Left colon (tissue), 2 donors: ENCODE measurements around the gene DOK1. TPM values are rescaled to one million over a fixed set of nuclear protein-coding genes. Genes with fewer than 3 reads are reported as not detected.
"Not testable (repeated sequence)": the region's sequence is repeated elsewhere in the genome, so short reads cannot be mapped to it uniquely, and the experiment has no call there.

Source experiments
- ATAC-seq: fragments of 200-7000 bp; cut with Tn5 transposase; one replicate; pipeline ENCODE4 v1.9.1; 2020; ENCODE audit warnings: mild to moderate bottlenecking, moderate library complexity
- DNase-seq, 2 donors: peaks; one replicate each; pipeline ENCODE4 v3.0.0-alpha.2; 2020
- intact Hi-C, 2 donors: fragments of 100-400 bp; cut with DNase I in 1 of 2; cut with micrococcal nuclease in 1 of 2; formaldehyde crosslinking; loops; one replicate each; pipeline versions ENCODE4 v1.11.2 to v1.14.0; 2022; cut with DNase I, micrococcal nuclease
- total RNA-seq, 2 donors: library from RNA; stranded (reverse); fragmentation: NEBNext Ultra II Directional; extraction: Animal tissue kit (Norgen Biotek cat#: 25700); gene quantifications; one replicate each; pipeline ENCODE4 v1.2.1, GENCODE V29; 2021
- donor health status: DM: no; HTN: no; CAD: no.
- donor health status: DM: yes; HTN: yes; CAD: no.

Gene DOK1
- total RNA-seq, 2 donors from 2014 or later = 16.1 to 21.4 TPM

- ATAC-seq (no peak), DNase-seq (no peak)
- intact Hi-C loops = no loop called here
Observed at GRCh38 chr2:74560591-74560990, 6.1 kb downstream of the DOK1 start.

DNA sequence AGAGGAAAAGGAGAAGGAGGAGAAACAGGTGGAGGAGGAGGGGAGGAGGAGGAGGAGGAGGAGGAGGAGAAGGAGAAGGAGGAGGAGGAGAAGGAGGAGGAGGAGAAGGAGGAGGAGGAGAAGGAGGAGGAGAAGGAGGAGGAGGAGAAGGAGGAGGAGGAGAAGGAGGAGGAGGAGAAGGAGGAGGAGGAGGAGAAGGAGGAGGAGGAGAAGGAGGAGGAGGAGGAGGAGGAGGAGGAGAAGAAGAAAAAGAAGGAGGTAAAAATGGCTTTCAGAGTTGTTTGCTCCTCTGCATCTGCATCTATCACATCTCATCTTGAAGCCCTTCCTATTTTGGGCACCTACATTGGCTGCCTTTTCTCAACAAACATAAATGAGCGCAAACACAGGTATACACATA, 6.5 kb downstream of the DOK1 start:
- ATAC-seq, DNase-seq, intact Hi-C loops: not testable (repeated sequence)

GRCh38 chr2:74562126-74562775, 7.7 kb downstream of the DOK1 start:
- intact Hi-C loops = no loop called here
- no peak for ATAC-seq

DNA sequence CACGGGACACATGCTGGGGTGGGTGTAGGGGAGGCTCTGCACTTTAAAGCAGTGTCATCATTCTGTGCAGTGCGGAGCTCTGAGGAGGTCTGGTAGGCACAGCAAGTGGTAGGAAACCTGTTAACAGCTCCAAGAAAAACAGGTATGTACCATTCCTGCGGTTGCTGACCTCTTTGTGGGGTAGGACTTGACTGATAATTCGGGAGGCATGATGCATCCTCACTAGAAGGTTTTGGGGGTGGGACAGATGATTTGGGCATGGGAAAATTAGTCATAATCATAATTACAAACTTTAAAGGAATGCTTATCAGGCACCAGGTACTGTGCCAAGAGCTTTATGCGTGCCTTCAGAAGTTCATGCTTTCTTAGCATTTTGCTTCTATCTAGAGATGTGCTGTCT, 9.7 kb downstream of the DOK1 start:
- ATAC-seq (no peak), DNase-seq (no peak)
- intact Hi-C loops = no loop called here

More at GRCh38 chr2:74562126-74562775, 7.7 kb downstream of the DOK1 start:
- no peak for DNase-seq

DNA sequence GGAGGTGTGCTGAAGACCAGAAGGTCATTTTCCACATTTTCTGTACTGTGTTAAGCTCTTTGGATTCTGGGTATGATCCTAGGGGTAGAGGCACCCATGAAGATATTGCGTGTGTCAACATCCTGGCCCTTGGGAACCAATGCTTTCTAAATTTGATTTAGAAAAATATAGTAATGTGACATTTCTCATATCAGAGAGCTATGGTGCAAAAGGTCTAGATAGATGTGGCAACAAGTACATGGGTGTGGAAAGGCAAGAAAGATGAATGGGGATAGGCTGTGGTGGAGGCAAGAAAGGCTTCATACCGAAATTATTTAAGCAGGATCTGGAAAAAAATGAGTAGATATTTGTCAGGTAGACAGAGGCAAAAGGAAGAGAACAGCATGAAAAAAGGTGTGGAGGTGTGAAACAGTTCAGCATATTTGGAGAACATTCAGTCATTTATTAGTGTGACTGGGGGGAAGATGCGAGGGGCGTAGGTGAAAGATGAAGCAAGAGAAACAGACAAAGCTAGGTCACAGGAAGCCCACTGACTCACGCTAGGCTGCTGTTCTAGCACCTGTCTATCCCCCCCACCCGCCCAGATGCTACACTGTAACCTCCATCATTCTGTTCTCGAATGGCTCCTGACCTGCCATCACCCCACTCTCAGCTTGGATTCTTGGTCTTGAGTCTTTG, 11.7 kb downstream of the DOK1 start:
- ATAC-seq = no peak
- intact Hi-C loops = no loop called here
- no peak for DNase-seq

DNA sequence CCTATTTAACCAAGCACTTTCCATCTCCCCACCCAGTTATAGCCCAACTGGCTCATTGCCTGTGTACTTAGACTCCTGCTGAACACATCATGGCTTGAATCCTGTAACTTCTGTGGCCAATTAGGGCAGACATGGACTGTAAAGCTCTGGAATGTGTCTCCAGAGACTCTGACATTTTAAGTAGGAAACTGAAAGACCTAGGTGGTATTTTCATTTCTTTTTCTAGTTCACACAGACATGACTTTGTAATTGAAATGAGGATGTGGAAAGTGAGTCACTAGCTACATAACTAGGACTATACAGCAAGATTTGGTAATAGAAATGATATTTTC, 12.2 kb downstream of the DOK1 start:
- DNase-seq = no peak
- peak; percentile 45 for ATAC-seq
- intact Hi-C loops = no loop called here

DNA sequence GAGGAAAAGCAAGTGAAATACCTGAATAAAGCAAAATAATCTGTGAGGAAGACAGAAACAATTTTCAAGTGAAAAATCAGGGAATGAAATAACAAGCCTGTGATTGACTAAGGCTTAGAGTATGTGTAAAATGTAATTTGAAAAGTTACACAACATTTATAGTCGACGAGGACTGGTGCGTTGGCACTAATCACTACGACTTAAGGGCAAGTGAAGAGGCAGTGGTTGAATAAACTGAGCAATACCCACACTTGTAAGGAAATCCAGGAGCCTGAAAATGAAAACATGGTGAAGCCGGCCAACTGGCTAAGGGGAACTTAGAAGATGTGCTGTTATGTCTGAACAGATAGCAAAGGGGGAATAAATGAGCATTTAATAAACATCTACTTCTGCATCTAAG, 13.4 kb downstream of the DOK1 start:
- DNase-seq = no peak
- no peak for ATAC-seq
- intact Hi-C loops = no loop called here

GRCh38 chr2:74569686-74570085, 15.2 kb downstream of the DOK1 start:
- intact Hi-C loops = no loop called here
- ATAC-seq (no peak), DNase-seq (no peak)

- ATAC-seq = no peak
- no peak for DNase-seq
- intact Hi-C loops = no loop called here
Observed at GRCh38 chr2:74571058-74571457, 16.5 kb downstream of the DOK1 start.

DNA sequence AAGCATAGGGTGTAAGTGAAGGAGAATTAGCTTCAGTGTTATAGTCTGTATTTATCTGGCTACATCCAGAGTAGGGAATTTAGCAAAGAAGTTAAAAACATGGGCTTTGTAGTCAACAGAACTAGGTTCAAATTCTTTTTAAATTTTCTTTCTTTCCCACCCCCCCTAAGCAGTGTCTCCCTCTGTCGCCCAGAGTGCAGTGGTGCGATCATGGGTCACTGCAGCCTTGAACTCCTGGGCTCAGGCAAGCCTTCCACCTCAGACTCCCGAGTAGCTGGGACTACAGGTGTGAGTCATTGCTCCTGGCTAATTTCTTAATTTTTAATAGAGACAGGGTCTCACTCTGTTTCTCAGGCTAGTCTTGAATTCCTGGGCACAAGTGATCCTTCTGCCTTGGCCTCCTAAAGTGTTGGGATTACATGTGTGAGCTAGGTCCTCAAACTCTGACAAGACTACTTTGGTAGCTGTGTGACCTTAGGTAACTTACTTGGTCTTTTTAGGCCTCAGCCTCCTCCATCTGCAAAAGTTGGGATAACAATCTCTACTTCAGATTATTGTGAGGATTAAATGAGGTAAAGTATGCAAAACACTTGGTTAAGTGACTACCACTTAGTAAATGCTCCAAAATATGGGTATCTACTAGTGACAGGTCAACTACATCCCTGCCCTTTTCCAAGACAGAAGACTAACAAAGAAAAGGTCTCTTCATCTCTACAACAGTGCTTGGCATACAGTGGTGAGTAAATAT, 17.8 kb downstream of the DOK1 start:
- ATAC-seq (no peak), DNase-seq (no peak)
- intact Hi-C loops = no loop called here

DNA sequence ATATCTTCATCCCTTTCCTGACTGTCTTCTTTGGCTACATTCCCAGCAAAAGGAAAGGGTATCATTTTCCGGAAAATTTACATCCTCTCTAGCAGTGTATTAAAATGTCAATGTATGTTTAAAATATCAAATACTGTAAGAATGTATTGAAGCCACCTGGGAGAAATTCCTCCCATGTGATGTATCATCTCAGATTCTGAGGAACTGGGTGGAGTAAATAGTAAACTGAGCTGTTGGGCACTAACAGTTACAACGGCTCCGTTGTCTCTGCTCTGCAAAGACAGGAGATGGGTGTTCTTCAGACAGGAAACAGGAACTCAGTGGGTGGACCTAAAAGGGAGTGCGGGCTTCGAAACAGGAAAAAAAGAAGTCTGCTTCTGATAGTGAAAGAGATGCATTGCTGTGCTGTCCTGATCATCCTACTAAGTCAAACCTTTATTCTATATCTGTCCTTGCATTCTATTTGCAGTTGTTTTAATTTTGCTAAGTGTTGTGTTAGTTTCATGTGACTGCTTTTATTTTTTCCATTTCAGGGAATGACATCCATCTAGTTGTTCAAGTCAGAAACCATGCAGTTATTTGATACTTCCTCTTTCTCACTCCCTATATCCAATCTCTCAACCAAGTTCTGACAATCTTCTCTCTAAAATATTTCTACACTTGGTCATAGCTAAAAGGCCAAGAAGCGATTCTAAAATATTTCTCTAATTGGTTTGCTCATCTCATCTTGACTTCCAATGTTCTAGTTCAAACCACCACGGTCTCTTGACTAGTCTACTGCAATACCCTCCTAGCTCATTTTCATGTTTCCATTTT, 19.4 kb downstream of the DOK1 start:
- ATAC-seq = peak; percentile 20
- no peak for DNase-seq
- intact Hi-C loops = no loop called here

DNA sequence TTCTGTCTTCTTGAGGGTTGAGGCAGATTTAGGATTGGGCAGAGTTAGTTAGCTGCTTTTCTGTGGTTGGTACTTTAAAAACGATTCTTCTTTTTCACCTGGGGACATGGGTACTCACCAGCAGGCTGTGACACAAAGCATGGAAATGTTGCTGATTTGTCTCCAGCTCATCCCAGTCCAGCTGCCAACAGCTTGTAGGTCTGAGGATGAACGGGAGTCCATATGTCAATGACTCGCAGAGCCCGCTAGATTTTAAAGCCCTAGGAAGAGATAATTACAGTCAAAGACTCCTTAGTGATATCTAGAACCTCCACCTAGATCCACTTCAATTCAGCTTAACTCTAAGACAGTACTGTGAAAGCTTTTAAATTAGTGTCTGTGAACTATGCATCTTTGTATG, 20.8 kb downstream of the DOK1 start:
- intact Hi-C loops = no loop called here
- DNase-seq (no peak), ATAC-seq (no peak)

DNA sequence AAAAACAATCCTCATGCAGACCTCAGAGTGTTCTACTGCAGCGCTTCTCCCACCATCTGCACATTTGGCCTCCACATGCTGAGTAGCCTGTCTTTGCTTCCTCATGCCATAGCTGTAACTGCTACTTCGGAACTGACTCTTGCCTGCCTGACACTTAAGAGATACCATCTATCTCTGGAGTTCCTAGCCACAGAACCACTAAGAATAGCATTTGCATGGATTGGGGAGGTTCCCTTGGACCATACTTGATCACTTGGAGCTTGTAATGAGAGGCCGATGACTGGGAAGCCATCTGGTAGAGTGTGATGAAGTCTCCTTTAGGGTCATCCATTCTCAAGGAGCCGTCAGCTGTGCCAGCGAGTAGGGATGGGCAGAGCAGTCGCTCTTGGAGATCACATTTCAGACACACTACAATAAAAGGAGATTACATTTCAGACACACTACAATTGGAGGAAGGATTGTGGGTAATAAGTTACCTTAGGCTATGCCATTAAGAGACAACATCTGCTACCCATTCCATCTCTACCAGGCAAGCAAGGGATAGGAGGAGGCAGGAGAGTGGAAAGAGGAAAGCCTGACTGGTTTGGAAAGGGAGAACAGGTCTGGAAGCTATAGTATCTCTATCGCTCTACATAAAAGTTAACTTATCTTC, 21.8 kb downstream of the DOK1 start:
- intact Hi-C loops = no loop called here
- no peak for DNase-seq
- no peak for ATAC-seq

DNA sequence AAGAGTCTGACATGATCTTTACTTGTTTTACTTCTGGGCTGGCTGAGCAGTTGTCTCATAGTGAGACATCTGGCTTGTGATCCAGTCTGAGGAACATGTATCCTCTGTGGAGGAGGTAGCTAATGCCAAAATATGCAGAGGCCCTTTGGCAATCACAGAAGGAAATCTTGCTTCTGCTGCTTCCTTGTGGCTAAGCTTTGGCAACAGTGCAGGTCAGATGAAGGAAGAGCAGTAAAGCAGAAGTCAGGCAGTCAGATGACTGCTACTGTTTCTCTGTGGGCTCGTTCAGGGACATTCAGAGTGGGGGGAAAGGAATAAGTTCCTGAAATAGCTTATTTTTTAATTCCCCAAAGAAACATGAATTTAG, 22.3 kb downstream of the DOK1 start:
- peak in 1 of 2 donors; percentile 37 for DNase-seq
- ATAC-seq = peak; percentile 23
- intact Hi-C loops = no loop called here

DNA sequence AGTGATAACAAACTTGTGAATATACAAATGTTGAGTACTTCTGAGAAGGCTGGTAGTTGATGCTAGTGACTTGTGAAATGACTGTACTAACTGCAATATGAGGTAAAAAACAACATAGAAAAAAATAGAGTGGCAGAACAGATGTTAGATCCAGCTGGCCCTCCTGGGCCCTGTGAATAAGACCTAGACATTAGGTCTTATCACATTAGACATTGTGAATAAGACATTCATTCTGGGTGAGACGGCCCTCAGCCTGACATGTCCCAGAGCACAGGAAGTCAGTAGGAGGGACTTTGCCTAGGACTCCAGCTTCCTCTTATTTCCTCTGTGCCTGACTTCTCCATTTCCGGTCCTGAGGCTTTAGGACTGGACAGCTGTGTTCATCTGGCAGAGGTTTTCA, 22.9 kb downstream of the DOK1 start:
- DNase-seq = no peak
- intact Hi-C loops = no loop called here
- ATAC-seq = no peak

DNA sequence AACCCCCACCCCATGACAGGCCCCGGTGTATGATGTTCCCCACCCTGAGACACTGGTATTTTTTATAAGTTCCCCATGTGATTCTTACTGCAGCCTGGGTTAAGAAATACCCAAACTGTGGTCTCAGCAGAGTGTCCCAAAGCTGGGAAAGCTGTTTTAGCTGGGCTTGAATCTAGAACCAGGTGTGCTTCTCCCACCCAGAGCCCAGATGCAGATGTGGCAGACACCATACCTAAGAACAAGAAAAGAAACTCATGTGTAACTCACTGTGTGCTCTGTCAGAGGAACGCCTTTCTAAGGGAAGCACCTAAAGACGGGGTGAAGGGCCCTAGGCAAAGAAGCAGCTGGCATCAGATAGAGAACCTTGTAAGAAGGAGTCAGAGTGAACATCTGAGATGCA, 23.9 kb downstream of the DOK1 start:
- DNase-seq = no peak
- no peak for ATAC-seq
- intact Hi-C loops = no loop called here

- intact Hi-C loops = no loop called here
- DNase-seq (no peak), ATAC-seq (no peak)
Observed at GRCh38 chr2:74581463-74581862, 26.9 kb downstream of the DOK1 start.

- ATAC-seq (no peak), DNase-seq (no peak)
- intact Hi-C loops = no loop called here
Observed at GRCh38 chr2:74582184-74582583, 27.7 kb downstream of the DOK1 start.

DNA sequence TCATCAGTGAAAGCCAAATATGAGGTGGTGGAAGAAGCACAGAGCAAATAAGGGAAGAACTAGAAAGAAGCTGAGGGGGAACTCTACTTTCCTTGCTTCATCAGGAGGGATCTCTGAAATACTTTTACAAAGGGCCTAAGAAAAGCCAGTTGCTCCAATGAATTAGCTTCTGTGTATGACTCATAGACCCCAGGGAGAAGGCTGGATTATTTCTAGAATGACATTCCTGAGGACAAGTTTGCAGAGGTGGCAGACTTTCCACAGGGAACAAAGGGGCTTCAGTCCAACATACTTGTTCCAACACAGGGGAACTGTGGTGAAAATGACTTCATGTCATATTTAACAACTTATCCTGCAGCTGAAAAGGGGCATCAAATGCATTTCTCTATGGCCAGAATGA, 29.0 kb downstream of the DOK1 start:
- ATAC-seq = no peak
- DNase-seq = no peak
- intact Hi-C loops = no loop called here
